Endothelial cell of umbilical vein (primary cell): Measurements from ENCODE around the gene UNC5B.

ENCODE experiments used
- EZH2 ChIP-seq: IDR thresholded peaks from 2 replicates; pipeline ENCODE4 v1.6.1; 2012; ENCODE audit warnings: borderline replicate concordance, low read depth, mild to moderate bottlenecking, moderate library complexity, low read length, inconsistent platforms; ENCODE audit not compliant: severe bottlenecking
- JUN ChIP-seq: IDR thresholded peaks from 2 replicates; pipeline ENCODE4 v1.6.1; 2011; ENCODE audit warnings: borderline replicate concordance, low read depth; ENCODE audit not compliant: insufficient read length, insufficient read depth
- MYC ChIP-seq: IDR thresholded peaks from one replicate; pipeline ENCODE4 v1.6.1; 2011; ENCODE audit warnings: mild to moderate bottlenecking, low read depth, low read length
- POLR2A ChIP-seq: IDR thresholded peaks from 2 replicates; pipeline ENCODE4 v1.6.1; 2012; ENCODE audit warnings: low read depth, mild to moderate bottlenecking, control low read depth, low read length
- POLR2AphosphoS5 ChIP-seq: IDR thresholded peaks from 2 replicates; pipeline ENCODE4 v1.6.1; 2012; ENCODE audit warnings: low read depth, mild to moderate bottlenecking, control low read depth, low read length, moderate library complexity; ENCODE audit not compliant: insufficient read depth
- TF ChIP-seq, protein P1 (sequence below), 2 donors: IDR thresholded peaks; 1 replicate in 1 of 2; 2 replicates in 1 of 2; pipeline ENCODE4 v1.5.1; 2011; ENCODE audit warnings: low read length in 2 of 2, mild to moderate bottlenecking in 2 of 2, moderate library complexity in 2 of 2, control low read depth in 1 of 2, inconsistent platforms in 1 of 2, low read depth in 1 of 2; ENCODE audit not compliant: insufficient read depth in 1 of 2; ENCODE audit errors: extremely low read depth in 1 of 2
- TF ChIP-seq, protein P2 (sequence below): IDR thresholded peaks from 2 replicates; pipeline ENCODE4 v1.6.1; 2011; ENCODE audit not compliant: insufficient read depth, insufficient read length

DNA sequence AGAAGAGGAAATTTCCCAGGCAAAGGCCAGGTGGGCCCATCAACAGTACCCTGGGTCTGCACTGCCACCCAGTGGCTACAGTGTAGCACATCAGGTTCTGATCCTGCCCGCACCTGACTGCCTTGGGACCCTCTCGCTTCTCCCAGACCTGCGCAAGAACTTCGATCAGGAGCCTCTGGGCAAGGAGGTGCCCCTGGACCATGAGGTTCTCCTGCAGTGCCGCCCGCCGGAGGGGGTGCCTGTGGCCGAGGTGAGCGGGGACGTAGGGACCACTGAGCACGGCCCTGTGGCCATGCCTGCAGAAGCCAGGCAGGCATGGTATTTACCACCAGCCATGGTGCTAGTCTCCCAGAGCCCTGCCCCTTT lies 72.8 kb downstream of the UNC5B start:
- TF ChIP-seq, protein P1, sequence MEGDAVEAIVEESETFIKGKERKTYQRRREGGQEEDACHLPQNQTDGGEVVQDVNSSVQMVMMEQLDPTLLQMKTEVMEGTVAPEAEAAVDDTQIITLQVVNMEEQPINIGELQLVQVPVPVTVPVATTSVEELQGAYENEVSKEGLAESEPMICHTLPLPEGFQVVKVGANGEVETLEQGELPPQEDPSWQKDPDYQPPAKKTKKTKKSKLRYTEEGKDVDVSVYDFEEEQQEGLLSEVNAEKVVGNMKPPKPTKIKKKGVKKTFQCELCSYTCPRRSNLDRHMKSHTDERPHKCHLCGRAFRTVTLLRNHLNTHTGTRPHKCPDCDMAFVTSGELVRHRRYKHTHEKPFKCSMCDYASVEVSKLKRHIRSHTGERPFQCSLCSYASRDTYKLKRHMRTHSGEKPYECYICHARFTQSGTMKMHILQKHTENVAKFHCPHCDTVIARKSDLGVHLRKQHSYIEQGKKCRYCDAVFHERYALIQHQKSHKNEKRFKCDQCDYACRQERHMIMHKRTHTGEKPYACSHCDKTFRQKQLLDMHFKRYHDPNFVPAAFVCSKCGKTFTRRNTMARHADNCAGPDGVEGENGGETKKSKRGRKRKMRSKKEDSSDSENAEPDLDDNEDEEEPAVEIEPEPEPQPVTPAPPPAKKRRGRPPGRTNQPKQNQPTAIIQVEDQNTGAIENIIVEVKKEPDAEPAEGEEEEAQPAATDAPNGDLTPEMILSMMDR (IDR thresholded peaks at IDR 0.05; ENCODE audit: extremely low read depth in 1 of 2, insufficient read depth in 1 of 2, low read depth in 1 of 2, low read length in 2 of 2), result peak; percentile 64 to 82
- TF ChIP-seq JUN (no peak), POLR2A (no peak), EZH2 (no peak), POLR2AphosphoS5 (no peak), MYC (no peak)
- TF ChIP-seq, protein P2, sequence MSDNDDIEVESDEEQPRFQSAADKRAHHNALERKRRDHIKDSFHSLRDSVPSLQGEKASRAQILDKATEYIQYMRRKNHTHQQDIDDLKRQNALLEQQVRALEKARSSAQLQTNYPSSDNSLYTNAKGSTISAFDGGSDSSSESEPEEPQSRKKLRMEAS, result no peak
